Right kidney (tissue), 1 donor: ENCODE data around the gene DMWD.
"Not testable (repeated sequence)": the region's sequence is repeated elsewhere in the genome, so short reads cannot be mapped to it uniquely, and the experiment has no call there.

ENCODE experiments used
- DNase-seq: peaks from one replicate; pipeline ENCODE4 v3.0.0-alpha.2; 2016

The DMWD gene

DNA sequence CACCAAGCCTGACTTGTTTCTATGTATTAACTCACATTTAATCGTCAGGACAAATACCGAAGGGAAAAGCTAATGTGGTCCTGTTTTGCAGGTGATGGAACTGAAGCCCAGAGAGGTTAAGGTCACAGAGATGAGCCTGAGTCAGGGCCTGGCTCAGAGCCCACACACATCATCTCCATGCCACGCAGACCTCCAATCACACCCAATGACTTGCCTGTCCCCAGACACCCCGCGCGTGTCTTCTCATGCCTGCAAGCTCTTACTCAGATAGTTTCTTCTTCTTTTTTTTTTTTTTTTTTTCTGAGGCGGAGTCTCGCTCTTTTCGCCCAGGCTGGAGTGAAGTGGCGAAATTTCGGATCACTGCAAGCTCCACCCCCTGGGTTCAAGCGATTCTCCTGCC, 40.0 kb downstream of the DMWD start:
- DNase-seq = no peak

DNA sequence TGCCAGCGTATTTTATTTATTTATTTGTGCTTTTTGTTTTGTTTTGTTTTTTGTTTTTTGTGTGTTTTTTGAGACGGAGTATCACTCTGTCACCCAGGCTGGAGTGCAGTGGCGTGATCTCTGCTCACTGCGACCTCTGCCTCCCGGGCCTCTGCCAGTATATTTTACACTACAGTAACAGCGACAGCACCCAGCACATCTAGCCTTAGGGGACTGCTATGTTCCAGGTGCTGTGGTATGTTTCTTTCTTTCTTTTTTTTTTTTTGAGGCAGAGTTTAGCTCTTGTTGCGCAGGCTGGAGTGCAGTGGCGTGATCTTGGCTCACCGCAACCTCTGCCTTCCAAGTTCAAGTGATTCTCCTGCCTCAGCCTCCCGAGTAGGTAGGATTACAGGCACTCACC, 41.2 kb downstream of the DMWD start:
- not testable (repeated sequence) for DNase-seq

GRCh38 chr19:45747513-45747912, 45.1 kb downstream of the DMWD start:
- no peak for DNase-seq

- no peak for DNase-seq
Observed at GRCh38 chr19:45746866-45747265, 45.8 kb downstream of the DMWD start.

GRCh38 chr19:45745606-45746005, 47.0 kb downstream of the DMWD start:
- DNase-seq = no peak

GRCh38 chr19:45742969-45743368, 49.7 kb downstream of the DMWD start:
- DNase-seq = no peak

DNA sequence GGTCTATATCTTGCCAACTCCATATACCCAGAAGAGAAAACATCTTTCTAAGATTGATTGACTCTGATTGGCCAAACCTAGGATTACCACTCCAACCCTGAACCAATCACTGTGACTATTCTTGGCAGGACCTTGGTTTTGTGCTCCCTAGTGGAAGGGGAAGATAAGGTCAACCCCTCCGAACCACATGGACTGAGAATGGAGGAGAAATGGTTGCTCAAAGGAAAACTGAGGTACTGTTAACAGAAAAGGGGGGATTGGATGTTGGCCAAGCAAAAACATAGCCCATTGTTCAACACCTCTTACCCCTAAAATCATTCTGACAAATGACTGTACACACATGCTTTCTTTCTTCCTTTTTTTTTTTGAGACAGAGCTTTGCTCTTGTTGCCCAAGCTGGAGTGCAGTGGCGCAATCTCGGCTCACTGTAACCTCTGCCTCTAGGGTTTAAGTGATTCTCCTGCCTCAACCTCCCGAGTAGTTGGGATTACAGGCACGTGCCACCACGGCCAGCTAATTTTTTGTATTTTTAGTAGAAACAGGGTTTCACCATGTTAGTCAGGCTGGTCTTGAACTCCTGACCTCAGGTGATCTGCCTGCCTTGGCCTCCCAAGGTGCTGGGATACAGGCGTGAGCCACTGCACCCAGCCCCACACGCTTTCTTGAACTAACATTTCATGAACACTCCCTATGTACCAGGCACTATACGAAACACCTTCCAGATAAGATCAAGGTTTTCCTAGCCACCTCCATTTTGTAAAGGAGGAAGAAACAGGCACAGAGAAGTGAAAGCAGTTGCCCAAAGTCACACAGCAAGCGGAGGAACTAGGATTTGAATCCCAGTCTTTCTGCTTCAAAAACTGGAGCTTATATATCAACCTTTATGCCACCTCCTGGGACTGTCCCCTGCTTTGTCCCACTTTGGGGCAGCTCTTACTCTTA, 52.9 kb downstream of the DMWD start:
- DNase-seq = no peak

DNA sequence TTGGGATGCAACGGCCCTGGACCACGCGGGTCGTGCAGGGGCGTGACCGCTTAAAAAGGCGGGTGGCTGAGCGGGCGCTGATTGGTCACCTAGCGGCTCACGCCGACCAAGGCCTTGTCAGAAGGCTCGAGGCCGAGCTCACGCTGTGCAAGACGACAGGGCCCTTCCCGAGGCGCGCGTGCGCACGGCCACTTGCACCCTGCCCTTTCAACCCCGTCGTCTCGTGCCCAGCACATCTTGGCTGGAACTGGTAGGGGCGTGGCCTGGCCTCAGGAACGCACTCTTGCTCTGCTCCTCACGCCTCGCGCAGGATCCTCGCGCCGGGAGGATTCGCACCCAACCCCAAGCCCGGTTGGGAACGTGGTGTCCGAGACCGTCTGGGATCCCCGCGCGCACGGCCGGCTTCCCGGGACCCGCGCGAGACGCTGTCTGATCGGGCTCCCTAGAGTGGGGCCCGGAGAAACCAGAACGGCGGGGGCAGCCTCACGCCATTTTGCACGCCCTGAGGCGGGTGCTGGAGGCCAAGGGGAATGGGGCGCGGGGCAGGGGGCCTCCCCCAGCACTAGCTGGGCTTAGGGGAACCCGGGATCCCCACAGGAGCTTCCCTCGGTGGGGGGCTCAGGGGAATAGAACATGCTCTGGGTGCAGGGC, 59.4 kb downstream of the DMWD start, which contains the start of gene MEIOSIN:
Gene MEIOSIN (plus strand): TSS at position 280 of the 651 bp plus-strand sequence. CDS start 1,938 bp downstream, outside the sequence.
- no peak for DNase-seq
